OCI-LY7 (cell line): ENCODE results near the gene ANKRD37.

Experiments used
- EZH2phosphoT487 ChIP-seq: fragments of 200-600 bp; sonication (generic); IDR thresholded peaks from 2 replicates; pipeline ENCODE4 v1.6.1; 2018; ENCODE audit warnings: low read depth, borderline replicate concordance, mild to moderate bottlenecking, mixed run types, antibody characterized with exemption, low read length, moderate library complexity, mixed read lengths
- TF ChIP-seq, protein P1 (sequence below): fragments of 200-600 bp; sonication (generic); conservative IDR thresholded peaks from 2 replicates; pipeline ENCODE4 v1.5.1; 2014; ENCODE audit warnings: mild to moderate bottlenecking, antibody characterized with exemption, low read length, moderate library complexity, mixed read lengths

DNA sequence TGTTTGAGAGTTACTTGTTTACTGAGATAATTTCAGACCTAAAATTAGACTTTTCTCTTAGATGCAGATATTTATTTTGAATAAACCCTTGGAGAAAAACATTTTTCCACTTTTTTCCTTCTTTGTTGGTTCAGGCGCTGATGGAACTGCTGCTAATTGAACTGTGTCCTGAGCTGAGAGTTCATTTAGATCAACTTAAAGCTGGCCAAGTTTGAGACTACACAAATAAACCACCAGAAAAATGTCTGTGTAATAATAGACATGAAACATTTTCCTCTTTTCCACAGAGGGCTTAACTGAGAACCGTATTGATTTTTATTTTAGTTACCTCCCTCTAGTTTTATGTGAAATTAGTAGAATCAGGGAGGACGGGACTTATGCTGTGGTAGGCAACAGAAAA, 33.4 kb upstream of the ANKRD37 start:
- TF ChIP-seq, protein P1, sequence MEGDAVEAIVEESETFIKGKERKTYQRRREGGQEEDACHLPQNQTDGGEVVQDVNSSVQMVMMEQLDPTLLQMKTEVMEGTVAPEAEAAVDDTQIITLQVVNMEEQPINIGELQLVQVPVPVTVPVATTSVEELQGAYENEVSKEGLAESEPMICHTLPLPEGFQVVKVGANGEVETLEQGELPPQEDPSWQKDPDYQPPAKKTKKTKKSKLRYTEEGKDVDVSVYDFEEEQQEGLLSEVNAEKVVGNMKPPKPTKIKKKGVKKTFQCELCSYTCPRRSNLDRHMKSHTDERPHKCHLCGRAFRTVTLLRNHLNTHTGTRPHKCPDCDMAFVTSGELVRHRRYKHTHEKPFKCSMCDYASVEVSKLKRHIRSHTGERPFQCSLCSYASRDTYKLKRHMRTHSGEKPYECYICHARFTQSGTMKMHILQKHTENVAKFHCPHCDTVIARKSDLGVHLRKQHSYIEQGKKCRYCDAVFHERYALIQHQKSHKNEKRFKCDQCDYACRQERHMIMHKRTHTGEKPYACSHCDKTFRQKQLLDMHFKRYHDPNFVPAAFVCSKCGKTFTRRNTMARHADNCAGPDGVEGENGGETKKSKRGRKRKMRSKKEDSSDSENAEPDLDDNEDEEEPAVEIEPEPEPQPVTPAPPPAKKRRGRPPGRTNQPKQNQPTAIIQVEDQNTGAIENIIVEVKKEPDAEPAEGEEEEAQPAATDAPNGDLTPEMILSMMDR, result no peak
- no peak for TF ChIP-seq EZH2phosphoT487
